Muscle of back (tissue), 13 donors: Measurements from ENCODE around the gene CFAP61. TPM values are rescaled to one million over a fixed set of nuclear protein-coding genes. Genes with fewer than 3 reads are reported as not detected.
"Not testable (repeated sequence)": the region's sequence is repeated elsewhere in the genome, so short reads cannot be mapped to it uniquely, and the experiment has no call there.

Source experiments
- DNase-seq, 3 donors: peaks; one replicate each; pipeline versions ENCODE4 v3.0.0 to v3.0.0-alpha.2; 2013
- long read RNA-seq, 9 donors: transcript quantifications; one replicate each; lab custom pipeline, GENCODE V29; 2026
- polyA plus RNA-seq, 10 donors: library from polyadenylated mRNA; unstranded; fragments of 120-200 nt; gene quantifications; one replicate each; pipeline ENCODE4 v1.2.1, GENCODE V29; 2013; ENCODE audit not compliant: insufficient read length in 10 of 10

Gene CFAP61, protein sequence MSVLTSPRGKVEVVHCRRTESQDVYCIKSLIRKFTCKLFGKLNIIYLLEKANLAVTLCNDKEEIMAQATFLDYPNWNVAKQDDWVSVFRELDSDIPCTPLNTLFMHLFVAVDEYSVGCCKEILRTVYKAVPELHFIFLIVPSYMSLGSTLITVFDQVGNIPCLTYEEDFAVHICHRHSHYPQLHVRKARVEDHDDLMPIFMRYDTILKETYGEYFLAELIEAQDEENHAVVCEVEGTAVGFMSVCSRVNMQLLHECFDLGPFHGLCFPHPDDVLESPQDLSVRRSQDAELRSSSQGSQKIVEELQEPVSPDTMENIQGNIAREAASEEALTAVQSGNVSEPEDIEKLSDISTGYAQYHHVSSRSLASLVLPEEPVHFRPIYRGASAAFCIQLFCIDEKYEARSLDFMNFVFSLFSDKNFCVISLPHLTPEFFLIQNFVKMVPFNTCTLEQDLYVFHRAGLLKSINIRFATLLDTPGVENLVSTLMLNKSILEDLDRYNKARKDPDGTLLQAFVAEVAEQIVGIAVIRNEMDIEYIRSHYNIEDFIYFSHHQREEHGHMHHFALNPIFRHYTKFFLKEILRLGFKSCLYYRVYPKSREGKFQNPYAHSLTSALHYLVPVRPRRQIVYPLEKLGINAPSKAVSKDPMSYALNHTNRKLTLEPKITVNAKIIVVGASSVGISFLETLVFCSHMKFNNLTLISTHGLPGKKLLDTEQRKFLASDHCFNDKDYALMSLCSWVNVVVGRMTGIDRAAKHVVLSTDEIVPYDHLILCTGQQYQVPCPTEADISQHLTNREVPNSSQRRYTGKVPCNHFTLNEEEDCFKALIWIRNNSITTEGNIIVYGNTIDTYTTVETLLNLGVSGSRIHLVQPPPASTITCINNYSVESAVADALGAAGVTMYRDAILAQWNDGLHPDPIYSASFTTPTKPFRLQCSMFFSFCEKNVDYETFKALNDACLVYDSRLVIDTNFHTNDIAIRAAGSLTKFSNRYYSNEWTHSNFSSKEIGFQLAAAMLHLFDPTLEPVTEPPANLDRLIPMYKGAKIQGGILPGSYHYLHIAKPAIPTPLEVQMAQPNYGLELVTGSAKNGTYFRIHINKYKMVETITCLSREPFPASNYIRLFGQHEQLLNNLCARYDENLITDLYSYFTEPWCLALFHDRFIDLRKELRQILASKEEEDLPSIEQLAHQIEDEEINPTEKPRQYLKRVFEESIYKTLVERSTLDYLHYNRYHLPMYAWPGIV
- 10 to 100 TPM in 1 of 10 donors, 1 to 10 TPM in 9; 1.9 to 10.4 (median 4.1) TPM for polyA plus RNA-seq
- long read RNA-seq, donor 1 = 0 reads
- long read RNA-seq, donor 2 = 0 reads
- long read RNA-seq, donor 3 = 0 reads
- long read RNA-seq, donor 4 = 0 reads
- long read RNA-seq, donor 5 = 0 reads
- long read RNA-seq, donor 6 = 0 reads
- long read RNA-seq, donor 7 = 0 reads
- long read RNA-seq, donor 8 = 0 reads
- long read RNA-seq, donor 9 = 0 reads

DNA sequence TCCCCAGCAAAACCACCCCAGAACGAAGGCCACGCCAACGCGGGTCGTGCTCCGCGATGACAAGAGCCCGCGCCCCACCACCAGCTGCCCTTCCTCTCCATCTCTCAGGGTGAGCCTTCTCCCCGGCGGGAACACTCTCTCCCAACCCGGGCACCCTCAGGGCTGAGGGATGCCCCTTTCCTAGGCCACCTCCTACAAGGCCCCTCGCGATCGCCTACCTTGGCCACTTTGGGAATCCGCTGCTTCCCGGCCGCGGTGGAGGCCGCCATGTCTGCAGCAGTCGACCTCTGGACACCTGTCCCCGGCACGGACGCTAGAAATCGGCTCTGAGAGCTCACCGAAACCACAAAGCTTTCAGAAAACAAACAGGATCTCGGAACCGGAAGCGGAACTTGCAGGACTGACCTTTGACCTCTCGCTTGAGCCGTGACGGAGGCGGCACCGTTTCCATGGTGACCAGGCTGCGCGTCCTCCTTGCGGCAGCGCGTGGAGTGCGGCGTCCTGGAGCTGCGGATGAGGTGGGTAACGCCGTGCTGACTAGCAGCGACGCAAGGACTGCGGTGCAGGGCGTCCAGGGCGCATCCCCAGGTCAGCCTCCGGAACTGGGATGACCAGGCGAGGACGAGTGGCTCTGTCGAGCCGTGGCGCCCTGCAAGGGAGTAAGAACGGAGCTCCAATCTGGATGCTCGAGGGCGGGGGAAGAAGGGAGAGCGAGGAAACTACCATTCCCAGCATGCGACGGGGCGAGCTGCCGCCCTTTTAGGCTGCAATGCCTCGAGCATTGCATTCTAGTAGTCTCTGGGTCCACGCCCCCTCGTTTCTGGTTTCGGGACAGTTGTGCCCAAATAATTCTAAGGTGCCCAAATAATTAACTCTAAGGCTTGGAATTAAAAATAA, at the start of gene CFAP61, which contains the start of gene CRNKL1:
Gene CFAP61, plus strand, starts transcription at position 459 of the 897 bp plus-strand sequence. CDS start 4,122 bp downstream, outside the sequence.
Gene CRNKL1, minus strand, starts transcription at position 393 of the 897 bp plus-strand sequence. Its CDS starts 124 bp downstream, at position 269.
- peak; percentile 94 to 99 (median 98) for DNase-seq

DNA sequence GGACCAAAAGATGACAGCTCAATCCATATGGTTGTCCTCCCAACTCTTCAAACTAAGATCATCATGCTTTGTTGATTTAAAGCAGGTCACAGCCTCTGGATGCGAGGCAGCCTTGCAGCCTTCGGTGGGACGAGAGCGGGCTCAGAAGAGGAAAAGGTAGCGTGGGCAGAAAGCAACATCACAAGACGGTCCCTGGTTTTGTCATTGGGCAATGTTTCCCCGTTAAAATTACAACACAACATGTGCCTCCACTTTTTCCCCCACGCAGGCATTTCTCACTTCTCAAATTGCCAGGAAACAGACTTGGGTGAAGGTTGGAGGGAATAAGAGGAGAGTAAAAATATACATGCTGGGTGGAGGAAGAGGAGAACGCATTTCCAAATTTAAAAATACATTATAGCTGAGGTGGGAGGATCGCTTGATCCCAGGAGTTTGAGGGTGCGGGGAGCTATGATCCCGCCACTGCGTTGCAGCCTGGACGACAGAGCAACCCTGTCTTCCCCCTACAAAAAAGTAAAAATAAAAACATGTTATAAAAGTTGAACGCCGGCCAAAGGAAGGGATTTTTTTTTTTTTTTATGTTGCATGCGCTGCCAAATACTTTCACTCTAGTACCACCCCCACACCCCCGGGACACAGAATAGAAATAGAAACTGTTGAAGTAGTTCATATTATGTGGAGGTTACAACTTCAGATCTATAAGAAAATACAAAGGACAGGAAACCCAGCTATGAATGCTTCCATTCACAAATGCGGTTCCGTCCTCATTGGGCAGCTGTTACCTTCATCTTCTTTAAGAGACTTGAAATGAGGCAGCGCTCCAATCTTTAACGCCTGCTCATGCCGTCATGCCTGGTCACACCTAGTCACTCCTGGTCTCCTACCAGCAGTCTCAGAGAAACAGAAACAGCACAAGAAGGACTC, 49.0 kb upstream of the CFAP61 start:
- peak in 2 of 3 donors; percentile 71 to 81 for DNase-seq

DNA sequence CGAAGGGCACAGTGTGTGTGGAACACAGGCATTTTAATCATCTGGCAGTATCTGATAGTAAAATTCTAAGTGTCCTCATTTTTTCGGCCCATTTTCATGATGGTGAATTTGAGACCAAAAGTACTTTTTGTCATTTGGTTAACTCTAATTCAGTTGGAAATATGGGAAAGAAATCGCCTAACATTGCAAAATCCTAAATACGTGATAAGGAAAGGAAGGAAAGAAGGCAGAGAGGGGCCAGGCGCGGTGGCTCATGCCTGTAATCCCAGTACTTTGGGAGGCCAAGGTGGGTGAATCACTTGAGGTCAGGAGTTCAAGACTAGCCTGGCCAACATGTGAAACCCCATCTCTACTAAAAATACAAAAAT, 48.4 kb upstream of the CFAP61 start:
- DNase-seq = not testable (repeated sequence)

DNA sequence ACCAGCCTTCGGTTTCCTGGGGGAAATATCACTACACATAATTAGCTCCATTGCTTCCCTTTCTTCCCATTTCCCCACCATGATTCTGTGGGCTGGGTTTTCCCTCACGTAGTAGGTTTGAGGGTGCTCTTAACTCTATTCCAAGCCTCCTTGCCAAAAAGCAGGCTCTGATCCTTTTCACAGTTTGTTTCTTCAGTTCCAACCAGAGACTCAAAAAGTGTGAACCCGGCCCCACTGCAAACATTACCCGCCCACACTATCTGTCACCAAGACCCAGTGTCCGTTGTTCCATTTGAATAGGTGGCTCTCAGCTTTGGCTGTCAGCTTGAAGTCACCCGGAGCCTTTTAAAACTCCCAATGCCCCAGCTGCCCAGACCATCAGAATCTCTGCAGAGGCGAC, 47.0 kb upstream of the CFAP61 start:
- DNase-seq = no peak

DNA sequence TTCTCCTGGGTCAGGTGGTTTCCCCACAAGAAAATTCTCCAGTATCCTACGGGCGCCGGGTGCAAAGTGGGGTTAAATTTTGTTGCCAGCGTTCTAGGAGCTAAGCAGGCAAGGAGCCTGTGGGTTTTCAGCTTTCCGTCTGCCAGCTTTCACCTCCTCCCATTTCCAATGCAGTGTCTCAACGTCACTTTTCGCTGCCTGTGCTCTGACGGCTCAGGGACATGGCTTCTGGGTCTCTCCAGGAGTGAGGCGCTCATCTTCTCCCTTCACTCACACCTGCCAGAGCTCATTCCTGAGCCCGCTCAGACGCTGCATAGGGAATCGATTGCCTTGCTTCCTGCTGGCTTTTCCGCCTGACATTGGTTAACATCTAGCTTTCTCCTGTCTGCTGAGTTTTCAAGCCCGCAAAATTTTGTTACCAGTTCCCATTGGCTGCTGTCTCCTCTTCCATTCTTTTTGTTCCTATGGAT, 42.5 kb upstream of the CFAP61 start:
- DNase-seq = no peak

DNA sequence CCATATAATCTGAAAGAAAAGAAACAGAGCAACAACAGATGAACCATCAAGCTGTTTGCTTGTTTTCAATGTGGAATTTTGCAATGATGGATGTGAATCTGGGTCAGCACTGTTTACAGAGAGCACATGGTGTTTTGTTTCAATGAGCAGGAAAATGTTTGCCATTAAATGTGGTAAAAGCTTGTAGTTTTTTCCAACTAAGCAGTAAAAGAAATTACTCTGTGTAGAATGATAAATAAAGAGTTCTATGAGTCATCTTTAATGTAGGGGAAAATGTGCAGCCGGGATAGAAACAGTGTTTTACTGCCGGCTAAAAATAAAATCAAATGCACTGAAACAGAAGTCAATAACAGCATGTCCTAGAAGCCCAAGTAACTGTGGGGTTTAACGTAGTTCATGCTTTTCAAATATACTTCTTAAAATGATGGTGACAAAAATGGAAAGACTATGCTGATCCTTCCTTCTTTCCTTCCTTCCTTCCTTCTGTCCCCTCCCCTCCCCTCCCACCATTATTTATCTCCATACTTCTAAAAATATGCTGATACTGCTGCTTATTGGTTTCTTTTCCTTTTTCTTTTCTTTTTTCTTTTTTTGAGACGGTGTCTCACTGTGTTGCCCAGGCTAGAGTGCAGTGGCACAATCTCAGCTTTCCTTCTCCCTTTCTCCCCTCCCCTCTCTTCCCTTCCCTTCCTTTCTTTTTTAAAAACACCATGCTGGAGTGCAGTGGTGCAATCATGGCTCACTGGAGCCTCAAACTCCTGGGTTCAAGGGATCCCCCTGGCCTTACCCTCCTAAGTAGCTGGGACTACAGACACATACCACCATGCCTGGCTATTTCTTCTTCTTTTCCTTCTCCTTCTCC, 41.5 kb upstream of the CFAP61 start:
- DNase-seq = peak in 1 of 3 donors; percentile 41

DNA sequence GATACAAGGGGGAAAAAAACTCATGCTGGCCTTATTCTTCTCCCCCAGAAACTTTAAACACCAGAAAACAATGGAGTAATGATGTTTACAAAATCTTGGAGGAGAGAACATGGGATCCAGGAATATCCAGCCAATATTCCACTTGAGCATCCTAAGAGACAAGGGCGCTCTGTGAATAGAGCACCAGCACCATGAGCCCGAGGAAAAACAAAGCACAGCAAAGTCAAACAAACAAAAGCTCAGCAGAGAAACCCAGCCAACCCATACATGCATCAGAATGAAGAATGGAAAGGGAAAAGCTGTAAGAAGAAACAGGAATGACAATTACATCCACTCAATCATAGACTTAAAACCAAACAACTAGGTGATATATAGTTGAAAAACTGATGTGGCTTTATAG, 39.8 kb upstream of the CFAP61 start:
- DNase-seq = no peak

DNA sequence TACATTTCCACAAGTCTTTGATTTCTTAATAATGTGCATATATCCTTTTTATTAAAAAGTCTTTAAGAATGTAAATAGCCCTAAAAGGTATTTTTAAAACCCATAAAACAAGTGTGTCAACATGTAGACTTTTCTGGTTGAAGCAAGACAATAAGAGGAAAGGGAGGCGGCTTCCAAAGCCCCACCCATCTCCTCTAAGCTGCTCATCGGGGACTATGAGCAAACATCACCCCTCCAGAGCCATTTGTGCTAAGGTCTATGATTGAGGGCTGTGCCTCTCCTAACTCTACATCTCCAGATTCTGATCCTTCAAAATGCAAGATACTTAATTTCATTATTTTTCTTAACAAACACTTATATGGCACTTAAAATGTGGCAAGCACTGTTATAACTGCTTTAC, 37.7 kb upstream of the CFAP61 start:
- no peak for DNase-seq

DNA sequence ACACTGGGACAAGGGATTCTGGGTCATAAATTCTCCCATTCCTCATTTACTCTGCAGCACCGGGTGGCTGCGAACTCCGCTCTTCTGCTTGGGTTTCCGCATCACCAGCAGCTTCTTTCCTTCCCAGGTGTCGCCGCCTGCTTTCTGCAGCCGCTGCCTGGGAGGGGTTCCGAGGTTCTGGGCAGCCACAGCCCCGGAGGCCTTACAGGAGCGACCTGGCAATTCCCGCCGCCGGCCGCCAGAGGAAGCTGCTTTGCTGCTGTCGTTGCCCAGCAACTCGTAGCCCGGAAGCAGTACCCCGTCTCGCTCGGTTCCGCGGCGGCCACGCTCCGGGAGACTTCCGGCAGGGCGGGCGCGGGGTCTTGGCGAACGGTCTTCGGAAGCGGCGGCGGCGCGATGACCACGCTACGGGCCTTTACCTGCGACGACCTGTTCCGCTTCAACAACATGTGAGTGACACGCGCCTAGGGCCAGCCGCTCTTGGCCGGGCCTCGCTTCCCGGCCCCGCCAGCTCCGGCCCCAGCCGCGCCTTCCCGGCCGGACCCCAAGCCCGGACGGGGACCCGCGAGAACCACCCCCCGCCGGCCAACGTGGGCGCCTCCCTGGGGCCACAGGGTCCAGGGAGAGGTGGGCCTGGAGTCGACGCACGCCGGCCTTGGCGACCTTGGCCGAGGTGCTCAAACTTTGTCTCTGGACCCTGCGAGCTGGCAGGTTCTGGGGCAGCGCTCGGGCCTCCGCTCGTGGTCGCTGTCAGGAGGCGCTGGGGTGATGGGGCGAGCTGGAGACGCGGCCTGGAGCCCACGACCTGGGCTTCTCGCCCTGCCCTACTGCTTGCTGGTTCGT, 35.1 kb upstream of the CFAP61 start, which contains the start of gene NAA20:
Gene NAA20, plus strand, starts transcription at position 362 of the 843 bp plus-strand sequence. Its CDS starts 35 bp downstream, at position 397.
- peak; percentile 89 to 97 (median 93) for DNase-seq

DNA sequence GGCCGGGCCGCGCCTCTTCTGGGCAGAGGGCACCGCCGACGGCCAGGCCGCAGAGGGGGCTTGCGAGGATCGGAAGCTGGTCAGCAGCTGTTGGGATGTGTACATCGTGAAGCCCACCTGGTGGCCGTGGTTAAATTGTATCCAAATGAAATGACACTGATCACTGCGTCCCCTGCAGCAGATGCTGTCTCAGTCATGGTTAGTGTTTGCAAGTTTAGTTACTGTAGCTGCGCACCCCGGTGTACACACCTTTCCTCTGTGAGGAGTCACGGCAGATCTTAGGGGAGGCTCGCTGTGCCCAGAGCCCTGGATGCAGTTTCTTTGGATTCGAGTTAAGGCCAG, 34.5 kb upstream of the CFAP61 start:
- no peak for DNase-seq

DNA sequence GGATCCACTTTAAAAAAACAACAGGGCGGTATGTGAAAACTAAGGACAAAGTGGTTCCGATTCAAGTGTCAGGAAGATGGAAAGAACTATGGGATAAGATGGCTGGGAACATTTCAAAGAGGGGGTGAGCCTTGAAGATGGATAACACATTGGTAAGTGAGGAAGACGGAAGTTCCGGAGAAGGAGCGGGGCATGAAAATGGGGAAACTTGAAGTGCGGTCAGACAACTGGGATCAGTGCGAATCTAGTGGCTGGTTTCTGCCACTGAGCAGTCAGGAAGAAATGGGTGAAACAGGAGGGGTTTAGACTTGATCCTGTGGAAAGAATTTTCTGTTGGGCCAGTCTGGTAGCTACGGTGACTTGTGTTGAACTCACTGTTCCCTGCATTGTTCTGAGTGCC, 34.0 kb upstream of the CFAP61 start:
- no peak for DNase-seq

DNA sequence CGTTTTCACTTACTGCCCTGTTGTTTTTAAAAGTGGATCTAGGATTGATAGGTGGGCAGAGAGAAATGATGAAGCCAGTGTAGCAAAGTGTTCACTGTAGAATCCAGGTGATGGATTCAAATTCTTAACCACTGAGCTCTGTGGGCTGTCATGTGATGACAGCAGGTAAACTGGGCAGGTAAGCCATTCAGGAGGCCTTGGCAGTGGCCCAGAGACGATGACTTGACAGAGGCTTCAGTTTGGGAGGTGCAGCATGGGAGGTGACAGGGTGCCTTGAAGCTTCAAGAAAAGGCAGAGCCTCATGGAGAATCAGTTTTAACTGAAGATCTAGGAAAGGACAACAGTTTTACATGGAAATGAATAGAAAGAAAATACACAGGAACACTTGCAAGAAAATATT, 33.2 kb upstream of the CFAP61 start:
- no peak for DNase-seq

DNA sequence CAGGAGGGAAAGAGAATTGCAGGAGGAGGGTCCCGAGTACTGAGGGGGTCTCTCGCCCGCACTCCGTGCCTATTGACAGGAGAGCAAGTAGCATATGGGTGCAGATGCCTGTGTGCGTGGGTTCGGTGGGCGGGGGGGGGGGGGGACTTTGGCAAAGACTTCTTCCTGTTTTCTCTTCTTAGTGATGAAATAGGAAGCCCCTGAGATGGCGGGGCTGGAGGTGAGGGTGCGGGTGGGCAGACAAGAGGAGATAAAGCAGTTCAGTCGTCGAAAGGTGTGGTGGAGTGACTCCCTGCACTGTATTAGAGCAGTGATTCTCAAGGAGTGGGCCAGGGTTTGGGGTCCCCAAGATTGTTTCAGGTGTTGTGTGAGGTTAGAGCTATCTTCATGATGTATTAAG, 31.4 kb upstream of the CFAP61 start:
- DNase-seq = no peak

DNA sequence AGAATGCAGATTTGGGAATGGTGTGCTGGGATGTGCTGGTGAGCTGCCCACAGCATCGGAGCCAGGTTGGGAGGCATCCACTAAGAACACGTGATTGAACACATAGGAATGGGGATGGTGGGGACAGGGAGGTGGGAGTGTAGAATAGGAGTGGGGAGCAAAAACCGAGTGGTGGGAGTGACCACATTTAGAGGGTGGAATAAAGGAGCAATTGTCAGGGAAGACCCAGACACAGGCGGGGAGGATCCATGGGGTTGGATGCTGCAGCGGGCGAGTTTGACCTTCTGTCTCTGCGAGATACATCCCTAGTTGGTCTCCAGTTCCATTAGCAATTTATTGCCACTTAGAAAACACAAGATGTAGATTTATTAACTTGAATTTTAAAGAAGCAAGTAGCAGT, 30.5 kb upstream of the CFAP61 start:
- DNase-seq = no peak

DNA sequence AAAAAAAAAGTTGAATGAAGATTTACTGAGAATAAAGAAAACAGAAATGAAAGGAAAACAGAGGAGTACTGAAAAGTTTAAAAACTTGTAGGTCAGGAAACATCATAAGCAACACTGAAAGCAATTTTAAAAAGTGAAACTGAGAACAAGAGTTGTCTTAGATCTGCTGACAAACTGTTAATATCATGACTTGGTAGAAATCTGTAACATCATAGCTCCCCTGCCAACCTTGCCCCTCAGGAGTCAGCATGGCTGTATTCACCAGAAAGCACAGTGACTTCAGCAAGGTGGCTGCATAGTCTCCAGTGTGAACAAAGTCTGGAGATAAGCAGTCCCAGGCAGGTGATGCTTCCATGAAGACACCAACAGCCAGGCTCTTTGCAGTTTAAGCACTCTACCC, 29.8 kb upstream of the CFAP61 start:
- DNase-seq = no peak

DNA sequence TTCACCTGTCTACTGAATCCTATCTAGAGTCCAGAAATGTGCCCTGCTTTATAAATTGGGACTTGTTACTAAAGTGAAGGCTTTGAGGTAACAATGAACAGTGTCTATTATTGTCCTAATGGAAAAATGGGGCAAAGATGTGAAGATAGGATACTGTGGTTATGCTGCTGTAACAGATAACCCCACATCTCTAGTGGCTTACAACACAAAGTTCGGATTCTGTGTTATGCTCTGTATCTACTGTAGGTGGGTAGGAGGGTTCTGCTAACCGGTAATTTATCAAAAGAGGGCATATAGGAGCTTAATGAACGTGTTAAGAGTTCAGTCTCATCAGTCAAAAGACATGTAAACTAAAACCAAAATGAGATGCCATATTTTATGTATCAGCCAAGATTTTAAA, 28.9 kb upstream of the CFAP61 start:
- no peak for DNase-seq

DNA sequence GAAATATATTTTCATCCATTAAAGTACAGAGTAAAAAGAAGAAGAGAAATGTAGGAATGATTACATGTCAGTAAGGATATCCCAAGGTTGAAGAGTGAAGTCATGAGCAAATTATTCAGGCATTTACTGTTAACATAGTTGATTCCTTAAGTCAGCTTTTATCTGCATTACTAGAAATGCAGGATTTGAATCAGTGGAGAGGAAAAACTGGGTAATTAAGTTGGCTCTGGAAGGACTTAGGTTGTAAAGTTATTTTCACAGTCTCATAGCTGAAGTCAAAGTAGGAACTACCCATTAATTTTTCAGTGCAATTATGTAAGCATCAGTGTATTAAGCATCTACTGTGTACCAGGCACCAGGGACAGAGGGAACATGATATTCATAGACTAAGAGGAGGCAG, 27.4 kb upstream of the CFAP61 start:
- DNase-seq = no peak
